ENCODE data around the gene TXNRD1.

DNA sequence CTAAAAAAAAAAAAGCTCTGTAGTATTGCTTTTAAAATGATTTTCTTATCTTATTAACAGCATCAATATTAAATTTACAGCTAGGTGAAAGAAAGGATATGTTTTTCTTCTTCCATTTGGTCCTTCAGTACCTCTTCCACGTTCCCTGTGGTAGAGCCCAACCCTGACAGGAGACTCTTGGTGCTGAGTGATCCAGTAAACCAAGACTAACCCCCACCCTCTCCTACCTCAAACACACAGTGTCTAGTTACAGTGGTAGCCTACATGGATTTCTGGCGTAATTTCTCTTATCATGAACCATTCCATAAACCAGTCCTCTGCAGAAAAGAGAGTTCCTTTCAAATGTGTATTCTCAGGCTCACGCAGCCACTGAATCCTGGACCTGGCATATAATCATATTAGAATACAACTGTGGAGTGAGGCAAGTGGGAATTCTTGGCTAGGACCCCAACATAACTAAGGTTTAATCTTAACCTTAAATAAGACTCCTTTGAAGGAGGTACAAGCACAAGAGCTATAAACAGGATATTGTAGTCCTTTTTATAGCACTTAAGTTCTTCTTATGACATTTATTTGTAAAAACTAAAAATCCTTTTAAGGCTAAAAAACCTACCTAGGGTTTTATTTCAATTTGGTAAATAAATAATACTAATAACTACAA, 27.1 kb downstream of the TXNRD1 start:
- TF ChIP-seq, protein P1, sequence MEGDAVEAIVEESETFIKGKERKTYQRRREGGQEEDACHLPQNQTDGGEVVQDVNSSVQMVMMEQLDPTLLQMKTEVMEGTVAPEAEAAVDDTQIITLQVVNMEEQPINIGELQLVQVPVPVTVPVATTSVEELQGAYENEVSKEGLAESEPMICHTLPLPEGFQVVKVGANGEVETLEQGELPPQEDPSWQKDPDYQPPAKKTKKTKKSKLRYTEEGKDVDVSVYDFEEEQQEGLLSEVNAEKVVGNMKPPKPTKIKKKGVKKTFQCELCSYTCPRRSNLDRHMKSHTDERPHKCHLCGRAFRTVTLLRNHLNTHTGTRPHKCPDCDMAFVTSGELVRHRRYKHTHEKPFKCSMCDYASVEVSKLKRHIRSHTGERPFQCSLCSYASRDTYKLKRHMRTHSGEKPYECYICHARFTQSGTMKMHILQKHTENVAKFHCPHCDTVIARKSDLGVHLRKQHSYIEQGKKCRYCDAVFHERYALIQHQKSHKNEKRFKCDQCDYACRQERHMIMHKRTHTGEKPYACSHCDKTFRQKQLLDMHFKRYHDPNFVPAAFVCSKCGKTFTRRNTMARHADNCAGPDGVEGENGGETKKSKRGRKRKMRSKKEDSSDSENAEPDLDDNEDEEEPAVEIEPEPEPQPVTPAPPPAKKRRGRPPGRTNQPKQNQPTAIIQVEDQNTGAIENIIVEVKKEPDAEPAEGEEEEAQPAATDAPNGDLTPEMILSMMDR (IDR thresholded peaks at IDR 0.05): no peak
- no peak for TF ChIP-seq POLR2A (IDR thresholded peaks at IDR 0.05)

Measured in thyroid gland (tissue), 4 donors.